Neuronal stem cell (in vitro differentiated cells): Measurements from ENCODE around the gene CST6.

Experiments used
- DNase-seq: peaks from one replicate; pipeline ENCODE4 v3.0.0-alpha.2; 2013; ENCODE audit warnings: low spot score
- H2AFZ ChIP-seq: one replicate; pipeline ENCODE4 v1.6.1; 2013; ENCODE audit warnings: mild to moderate bottlenecking, low read length, inconsistent platforms
- H2AK5ac ChIP-seq: 2 replicates; pipeline ENCODE4 v1.6.1; 2013; ENCODE audit warnings: low read depth, mild to moderate bottlenecking, inconsistent platforms, low read length, moderate library complexity, mixed read lengths
- H2BK120ac ChIP-seq: 2 replicates; pipeline ENCODE4 v1.6.1; 2013; ENCODE audit warnings: low read depth, mild to moderate bottlenecking, inconsistent platforms, low read length, moderate library complexity, mixed read lengths
- H2BK12ac ChIP-seq: one replicate; pipeline ENCODE4 v1.6.1; 2013; ENCODE audit warnings: low read length, inconsistent platforms
- H2BK15ac ChIP-seq: 2 replicates; pipeline ENCODE4 v1.6.1; 2013; ENCODE audit warnings: mild to moderate bottlenecking, low read length, inconsistent platforms, mixed read lengths
- H2BK5ac ChIP-seq: one replicate; pipeline ENCODE4 v1.6.1; 2013; ENCODE audit warnings: inconsistent platforms, mild to moderate bottlenecking, low read length, moderate library complexity
- H3K14ac ChIP-seq: one replicate; pipeline ENCODE4 v1.6.1; 2013; ENCODE audit warnings: low read length, inconsistent platforms
- H3K18ac ChIP-seq: 2 replicates; pipeline ENCODE4 v1.6.1; 2013; ENCODE audit warnings: low read length, inconsistent platforms
- H3K23ac ChIP-seq: 2 replicates; pipeline ENCODE4 v1.6.1; 2013; ENCODE audit warnings: low read depth, mild to moderate bottlenecking, mixed read lengths, low read length, inconsistent platforms; ENCODE audit not compliant: poor library complexity
- H3K27ac ChIP-seq: replicated peaks from 3 replicates; pipeline ENCODE4 v1.5.1; 2013; ENCODE audit warnings: low read length, inconsistent platforms
- H3K27me3 ChIP-seq, 3 experiments: 2 replicates each; pipeline ENCODE4 v1.6.1; 2013; ENCODE audit warnings: low read length in 3 of 3, mild to moderate bottlenecking in 2 of 3, inconsistent platforms in 1 of 3, low read depth in 1 of 3, mixed read lengths in 1 of 3, moderate library complexity in 1 of 3; ENCODE audit not compliant: control insufficient read depth in 3 of 3, insufficient read depth in 3 of 3
- H3K36me3 ChIP-seq, 2 donors: replicated peaks in 1 of 2; 2 replicates each; pipeline ENCODE4 v1.6.1; 2013; ENCODE audit warnings: low read length in 2 of 2; ENCODE audit not compliant: control insufficient read depth in 2 of 2, insufficient read depth in 2 of 2
- H3K4ac ChIP-seq: 2 replicates; pipeline ENCODE4 v1.6.1; 2013; ENCODE audit warnings: inconsistent platforms, mild to moderate bottlenecking, low read length, moderate library complexity
- H3K4me1 ChIP-seq, 2 donors: 1 replicate in 1 of 2; 2 replicates in 1 of 2; pipeline ENCODE4 v1.6.1; 2013; ENCODE audit warnings: low read length in 2 of 2, low read depth in 1 of 2; ENCODE audit not compliant: control insufficient read depth in 2 of 2, insufficient read depth in 1 of 2
- H3K4me2 ChIP-seq: one replicate; pipeline ENCODE4 v1.6.1; 2013; ENCODE audit warnings: mild to moderate bottlenecking, low read length, inconsistent platforms; ENCODE audit not compliant: insufficient read depth, poor library complexity, severe bottlenecking
- H3K4me3 ChIP-seq, 2 donors: 2 replicates each; pipeline ENCODE4 v1.5.1; 2013; ENCODE audit warnings: low read length in 2 of 2, mild to moderate bottlenecking in 2 of 2, inconsistent platforms in 1 of 2, moderate library complexity in 1 of 2
- H3K79me1 ChIP-seq: one replicate; pipeline ENCODE4 v1.6.1; 2013; ENCODE audit warnings: low read depth, mild to moderate bottlenecking, inconsistent platforms, low read length, moderate library complexity
- H3K9ac ChIP-seq: one replicate; pipeline ENCODE4 v1.6.1; 2013; ENCODE audit warnings: mild to moderate bottlenecking, low read depth, low read length, inconsistent platforms; ENCODE audit not compliant: poor library complexity
- H3K9me3 ChIP-seq, 2 donors: replicated peaks in 1 of 2; 2 replicates each; pipeline versions ENCODE3 to v1.6.1; 2013; ENCODE audit warnings: low read length in 2 of 2, mild to moderate bottlenecking in 2 of 2, inconsistent platforms in 1 of 2, low read depth in 1 of 2, mixed read lengths in 1 of 2, moderate library complexity in 1 of 2; ENCODE audit not compliant: control insufficient read depth in 2 of 2, insufficient read depth in 1 of 2
- H4K8ac ChIP-seq: one replicate; pipeline ENCODE4 v1.6.1; 2013; ENCODE audit warnings: low read depth, mild to moderate bottlenecking, inconsistent platforms, low read length, moderate library complexity
- H4K91ac ChIP-seq: one replicate; pipeline ENCODE4 v1.6.1; 2013; ENCODE audit warnings: low read length, low read depth, mild to moderate bottlenecking, inconsistent platforms; ENCODE audit not compliant: poor library complexity
- WGBS, 2 donors: extraction: QIAGEN DNeasy Blood & Tissue Kit; methylation state at CpG; one replicate each; pipeline ENCODE4 v1.1.7; 2013; ENCODE audit warnings: missing lambda C conversion rate in 2 of 2, mixed read lengths in 1 of 2; ENCODE audit not compliant: insufficient read length in 2 of 2, insufficient replicate concordance in 1 of 2; ENCODE audit errors: extremely low coverage in 2 of 2; 5-methylcytosine and 5-hydroxymethylcytosine counted together

Gene CST6

DNA sequence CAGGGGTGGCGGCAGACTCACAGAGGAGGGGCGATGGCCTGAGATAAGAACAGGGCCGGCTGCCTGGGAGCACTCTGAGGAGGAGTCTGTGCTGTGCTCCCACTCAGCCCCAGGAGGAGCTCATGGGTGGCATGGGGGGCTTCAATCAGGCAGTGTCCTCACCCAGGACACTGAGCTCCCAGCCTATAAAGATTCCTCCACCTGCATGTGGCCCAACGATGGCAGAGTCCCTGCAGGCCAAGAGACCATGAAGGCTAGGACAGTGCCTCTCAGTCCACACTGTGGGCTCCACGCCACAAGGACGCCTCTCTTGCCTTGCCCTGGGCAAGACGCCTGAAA, 1.9 kb downstream of the CST6 start:
- DNase-seq: no peak
- H4K8ac ChIP-seq: no peak overlapping the region
- H4K91ac ChIP-seq: no peak overlapping the region
- no peak overlapping the region for H3K23ac ChIP-seq
- H2AFZ ChIP-seq: no peak overlapping the region
- H3K14ac ChIP-seq: no peak overlapping the region
- peak overlapping the region; percentile 86 for H2AK5ac ChIP-seq
- H3K4me3 ChIP-seq: no peak overlapping the region
- no peaks in the 10 kb centered on the region for H3K36me3 ChIP-seq
- peaks cover 3 to 4% of the 10 kb centered on the region in 2 donors for H3K4me1 ChIP-seq
- peaks cover 0 to 2% of the 10 kb centered on the region in 2 donors for H3K9me3 ChIP-seq
- no CpG with 5 or more reads among the region's 7 CpGs for WGBS, 2 donors
- H2BK15ac ChIP-seq: peak overlapping the region; percentile 37
- H3K79me1 ChIP-seq: no peaks in the 10 kb centered on the region
- no peak overlapping the region for H3K4me2 ChIP-seq
- no peak overlapping the region for H2BK5ac ChIP-seq
- no peak overlapping the region for H3K4ac ChIP-seq
- H3K9ac ChIP-seq: no peak overlapping the region
- no peak overlapping the region for H3K18ac ChIP-seq
- no peak overlapping the region for H3K27ac ChIP-seq
- H2BK12ac ChIP-seq: no peak overlapping the region
- no peak overlapping the region for H2BK120ac ChIP-seq
- H3K27me3 ChIP-seq: peaks cover 0 to 74% (median 20%) of the 10 kb centered on the region in 3 experiments

DNA sequence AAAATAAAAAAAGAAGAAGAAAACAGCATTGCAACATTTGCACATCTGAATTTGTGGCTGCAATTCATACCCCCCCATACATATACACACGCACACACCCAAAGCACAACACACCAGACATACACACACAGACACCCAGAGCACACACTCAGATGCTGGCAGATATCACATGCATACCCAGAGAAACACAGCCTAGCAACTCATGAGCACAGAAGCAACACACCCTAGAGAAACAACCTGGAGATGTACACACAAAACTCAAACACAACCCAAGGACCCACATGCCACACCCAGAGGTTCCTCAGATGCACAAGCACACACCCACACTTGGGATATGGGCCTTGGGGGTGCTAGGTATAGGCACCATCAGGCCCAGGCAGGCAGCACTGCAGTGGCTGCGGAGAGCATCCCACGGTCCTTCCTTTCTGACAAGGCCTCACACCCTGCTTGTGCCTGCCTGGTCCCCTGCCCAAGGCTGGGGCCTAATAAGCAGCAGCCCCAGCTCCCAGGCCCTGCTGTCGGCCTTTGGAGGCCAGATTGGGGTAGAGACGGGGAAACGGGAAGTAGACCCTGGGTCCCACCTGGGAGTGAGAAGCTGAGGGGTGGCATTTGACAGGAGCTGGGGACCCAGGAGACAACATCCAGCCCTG, 3.1 kb downstream of the CST6 start:
- H3K27me3 ChIP-seq: peaks cover 0 to 71% (median 20%) of the 10 kb centered on the region in 3 experiments
- peak overlapping the region; percentile 57 for H3K18ac ChIP-seq
- H3K14ac ChIP-seq: no peak overlapping the region
- no peak overlapping the region for H4K91ac ChIP-seq
- H4K8ac ChIP-seq: no peak overlapping the region
- H3K27ac ChIP-seq: no peak overlapping the region
- H3K36me3 ChIP-seq: no peaks in the 10 kb centered on the region
- H2BK15ac ChIP-seq: peak overlapping the region; percentile 75
- H3K9me3 ChIP-seq: peaks cover 0 to 2% of the 10 kb centered on the region in 2 donors
- peak overlapping the region; percentile 31 for H2BK120ac ChIP-seq
- no peak overlapping the region for H2AFZ ChIP-seq
- peak overlapping the region; percentile 56 for H2AK5ac ChIP-seq
- no peaks in the 10 kb centered on the region for H3K79me1 ChIP-seq
- H3K4me2 ChIP-seq: no peak overlapping the region
- H3K4ac ChIP-seq: no peak overlapping the region
- no peak overlapping the region for H3K4me3 ChIP-seq
- peak overlapping the region; percentile 31 for H3K23ac ChIP-seq
- peaks cover 3 to 4% of the 10 kb centered on the region in 2 donors for H3K4me1 ChIP-seq
- DNase-seq: no peak
- no peak overlapping the region for H2BK12ac ChIP-seq
- no peak overlapping the region for H3K9ac ChIP-seq
- WGBS, 2 donors: no CpG with 5 or more reads among the region's 6 CpGs
- no peak overlapping the region for H2BK5ac ChIP-seq

DNA sequence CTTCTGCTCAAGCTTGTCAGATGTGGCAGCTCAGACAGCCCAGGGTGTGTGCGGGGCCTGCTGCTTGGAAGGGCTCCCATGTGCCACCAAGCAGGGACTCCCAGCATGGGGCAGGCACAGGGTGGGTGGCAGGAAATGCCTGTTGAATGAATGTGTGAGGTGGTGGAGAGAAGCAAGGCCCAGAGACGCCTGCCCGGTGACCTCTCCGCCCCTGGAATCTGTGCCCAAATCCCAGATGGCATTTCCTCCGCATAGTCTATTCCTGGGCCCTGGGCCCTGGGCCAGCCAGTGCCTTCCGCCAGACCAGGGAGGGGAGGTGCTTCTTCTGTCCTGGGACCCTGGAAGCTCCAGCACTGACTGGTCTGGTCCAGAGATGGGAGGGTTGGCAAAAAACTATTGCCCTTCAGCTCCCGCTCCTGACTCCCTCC, 3.7 kb downstream of the CST6 start:
- H3K4ac ChIP-seq: no peak overlapping the region
- peak overlapping the region; percentile 31 for H3K23ac ChIP-seq
- H3K14ac ChIP-seq: no peak overlapping the region
- DNase-seq: no peak
- no peak overlapping the region for H2BK12ac ChIP-seq
- no peaks in the 10 kb centered on the region for H3K79me1 ChIP-seq
- H2BK120ac ChIP-seq: peak overlapping the region; percentile 31
- H3K9ac ChIP-seq: no peak overlapping the region
- H2BK5ac ChIP-seq: no peak overlapping the region
- H2AFZ ChIP-seq: no peak overlapping the region
- H3K27ac ChIP-seq: no peak overlapping the region
- no peak overlapping the region for H3K18ac ChIP-seq
- no peak overlapping the region for H3K4me3 ChIP-seq
- peak overlapping the region; percentile 75 for H2BK15ac ChIP-seq
- no peaks in the 10 kb centered on the region for H3K36me3 ChIP-seq
- H3K4me2 ChIP-seq: no peak overlapping the region
- WGBS, 2 donors: no CpG with 5 or more reads among the region's 7 CpGs
- H3K4me1 ChIP-seq: peaks cover 3 to 4% of the 10 kb centered on the region in 2 donors
- no peak overlapping the region for H4K91ac ChIP-seq
- peak overlapping the region; percentile 56 for H2AK5ac ChIP-seq
- H4K8ac ChIP-seq: no peak overlapping the region
- peaks cover 0 to 69% (median 20%) of the 10 kb centered on the region in 3 experiments for H3K27me3 ChIP-seq
- H3K9me3 ChIP-seq: peaks cover 0 to 2% of the 10 kb centered on the region in 2 donors

DNA sequence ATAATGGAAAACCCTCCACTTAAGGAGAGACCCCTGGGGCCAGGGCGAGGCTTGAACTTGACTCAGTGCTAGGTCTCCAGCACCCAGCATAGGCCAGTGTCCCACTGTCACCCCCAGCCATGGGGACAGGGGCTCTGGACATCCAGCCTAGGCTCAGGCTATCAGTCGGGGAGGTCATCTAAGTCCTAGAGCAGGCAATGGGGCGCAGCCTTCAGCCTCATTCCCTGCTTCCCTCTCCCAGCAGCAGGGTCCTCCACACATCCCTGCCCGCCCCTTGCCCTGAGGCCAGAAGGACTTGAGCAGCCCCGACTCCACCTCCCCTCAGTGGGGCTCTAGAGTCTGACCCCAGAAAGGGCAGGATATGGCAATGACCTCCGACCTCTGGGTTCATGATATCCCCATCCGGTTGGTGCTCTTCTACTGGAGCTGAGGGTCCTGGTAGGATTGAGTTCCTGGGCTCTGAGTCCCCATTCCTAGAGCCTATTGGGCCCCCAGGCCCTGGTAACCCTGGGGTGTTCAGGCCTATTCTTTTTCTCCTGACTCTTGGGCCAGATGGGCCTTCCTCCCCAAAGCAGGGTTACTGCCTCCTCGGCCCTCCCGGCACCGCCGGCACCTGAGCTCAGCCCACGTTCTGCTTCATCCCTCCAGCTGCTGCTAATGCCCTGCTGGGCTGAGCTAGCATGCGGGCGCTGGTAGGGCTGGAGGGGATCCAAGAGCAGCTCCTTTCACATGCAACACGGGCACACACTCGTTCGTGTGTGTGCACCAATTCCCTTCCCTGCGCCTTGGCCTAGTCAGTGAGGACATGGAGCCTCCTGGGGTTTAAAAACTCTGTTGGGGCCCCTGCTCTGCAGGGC, 4.4 kb downstream of the CST6 start:
- H3K9ac ChIP-seq: no peak overlapping the region
- H2BK5ac ChIP-seq: no peak overlapping the region
- WGBS, 2 donors: no CpG with 5 or more reads among the region's 18 CpGs
- no peak overlapping the region for H4K91ac ChIP-seq
- H3K36me3 ChIP-seq: no peaks in the 10 kb centered on the region
- H2BK120ac ChIP-seq: no peak overlapping the region
- H3K27me3 ChIP-seq: peaks cover 0 to 66% (median 19%) of the 10 kb centered on the region in 3 experiments
- H3K9me3 ChIP-seq: peaks cover 0 to 2% of the 10 kb centered on the region in 2 donors
- no peak overlapping the region for H4K8ac ChIP-seq
- no peak overlapping the region for H3K27ac ChIP-seq
- no peak overlapping the region for H2AFZ ChIP-seq
- H3K4me3 ChIP-seq: no peak overlapping the region
- H3K18ac ChIP-seq: no peak overlapping the region
- H3K14ac ChIP-seq: no peak overlapping the region
- H3K4me1 ChIP-seq: peaks cover 3 to 4% of the 10 kb centered on the region in 2 donors
- no peak overlapping the region for H2AK5ac ChIP-seq
- H2BK12ac ChIP-seq: no peak overlapping the region
- no peak overlapping the region for H3K4me2 ChIP-seq
- H3K4ac ChIP-seq: no peak overlapping the region
- no peak for DNase-seq
- H3K79me1 ChIP-seq: no peaks in the 10 kb centered on the region
- H3K23ac ChIP-seq: no peak overlapping the region
- H2BK15ac ChIP-seq: no peak overlapping the region
